NB4 (cell line): ENCODE data around the gene GUF1.

Experiments used
- DNase-seq: peaks from one replicate; pipeline ENCODE4 v3.0.0; 2010; ENCODE audit warnings: low read depth
- H3K4me3 ChIP-seq: one replicate; pipeline ENCODE4 v1.5.1; 2011; ENCODE audit warnings: mild to moderate bottlenecking, low read depth, low read length, moderate library complexity
- MYC ChIP-seq: IDR thresholded peaks from 2 replicates; pipeline ENCODE4 v1.6.1; 2011; ENCODE audit warnings: low read depth, low read length
- POLR2A ChIP-seq: IDR thresholded peaks from 2 replicates; pipeline ENCODE4 v1.6.1; 2011; ENCODE audit warnings: mild to moderate bottlenecking; ENCODE audit not compliant: insufficient read length; ENCODE audit errors: extremely low read depth
- TF ChIP-seq, protein P1 (sequence below): IDR thresholded peaks from 2 replicates; pipeline ENCODE4 v1.6.1; 2011; ENCODE audit warnings: low read depth, low read length
- TF ChIP-seq, protein P2 (sequence below): IDR thresholded peaks from one replicate; pipeline ENCODE4 v1.5.1; 2012; ENCODE audit warnings: low read depth, low read length

Gene GUF1

DNA sequence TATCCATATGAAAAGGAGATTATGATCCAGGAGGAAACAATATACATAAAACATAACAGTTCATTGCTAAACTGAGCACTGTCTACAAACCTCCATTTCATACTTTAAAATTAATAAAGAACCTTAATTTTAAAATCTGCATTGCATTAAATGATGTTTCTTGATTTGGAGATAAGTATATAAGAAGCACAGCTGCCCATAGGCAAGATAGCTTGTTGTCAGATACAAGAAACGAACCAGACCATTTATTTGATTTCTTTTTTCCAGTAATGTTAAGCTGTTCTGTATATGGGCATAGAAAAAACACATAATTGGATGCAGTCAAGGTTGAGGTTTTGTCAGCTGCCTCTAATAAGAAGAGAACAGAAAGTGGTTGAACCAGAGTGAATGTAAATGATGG, 6.4 kb downstream of the GUF1 start:
- TF ChIP-seq POLR2A = no peak
- TF ChIP-seq, protein P1, sequence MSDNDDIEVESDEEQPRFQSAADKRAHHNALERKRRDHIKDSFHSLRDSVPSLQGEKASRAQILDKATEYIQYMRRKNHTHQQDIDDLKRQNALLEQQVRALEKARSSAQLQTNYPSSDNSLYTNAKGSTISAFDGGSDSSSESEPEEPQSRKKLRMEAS = no peak
- TF ChIP-seq, protein P2, sequence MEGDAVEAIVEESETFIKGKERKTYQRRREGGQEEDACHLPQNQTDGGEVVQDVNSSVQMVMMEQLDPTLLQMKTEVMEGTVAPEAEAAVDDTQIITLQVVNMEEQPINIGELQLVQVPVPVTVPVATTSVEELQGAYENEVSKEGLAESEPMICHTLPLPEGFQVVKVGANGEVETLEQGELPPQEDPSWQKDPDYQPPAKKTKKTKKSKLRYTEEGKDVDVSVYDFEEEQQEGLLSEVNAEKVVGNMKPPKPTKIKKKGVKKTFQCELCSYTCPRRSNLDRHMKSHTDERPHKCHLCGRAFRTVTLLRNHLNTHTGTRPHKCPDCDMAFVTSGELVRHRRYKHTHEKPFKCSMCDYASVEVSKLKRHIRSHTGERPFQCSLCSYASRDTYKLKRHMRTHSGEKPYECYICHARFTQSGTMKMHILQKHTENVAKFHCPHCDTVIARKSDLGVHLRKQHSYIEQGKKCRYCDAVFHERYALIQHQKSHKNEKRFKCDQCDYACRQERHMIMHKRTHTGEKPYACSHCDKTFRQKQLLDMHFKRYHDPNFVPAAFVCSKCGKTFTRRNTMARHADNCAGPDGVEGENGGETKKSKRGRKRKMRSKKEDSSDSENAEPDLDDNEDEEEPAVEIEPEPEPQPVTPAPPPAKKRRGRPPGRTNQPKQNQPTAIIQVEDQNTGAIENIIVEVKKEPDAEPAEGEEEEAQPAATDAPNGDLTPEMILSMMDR = no peak
- no peak for TF ChIP-seq MYC
- no peak for DNase-seq
- no peak overlapping the region for H3K4me3 ChIP-seq

DNA sequence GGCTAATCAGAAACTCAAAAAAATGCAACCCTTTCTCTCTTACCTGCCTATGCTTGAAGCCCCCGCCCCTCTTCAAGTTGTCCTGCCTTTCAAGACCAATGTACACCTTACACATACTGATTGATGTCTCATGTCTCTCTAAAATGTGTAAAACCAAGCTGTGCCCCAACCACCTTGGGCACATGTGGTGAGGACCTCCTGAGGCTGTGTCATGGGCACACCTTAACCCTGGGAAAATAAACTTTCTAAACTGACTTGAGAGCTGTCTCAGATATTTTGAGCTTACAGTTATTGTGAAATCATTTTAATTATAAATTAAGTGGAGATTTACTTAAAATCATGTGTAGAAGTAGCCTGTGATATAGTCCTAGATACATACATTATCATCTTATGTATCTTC, 22.2 kb downstream of the GUF1 start:
- no peak overlapping the region for H3K4me3 ChIP-seq
- DNase-seq = no peak
- TF ChIP-seq, protein P2 = no peak
- TF ChIP-seq, protein P1 = no peak
- no peak for TF ChIP-seq POLR2A
- TF ChIP-seq MYC = no peak

DNA sequence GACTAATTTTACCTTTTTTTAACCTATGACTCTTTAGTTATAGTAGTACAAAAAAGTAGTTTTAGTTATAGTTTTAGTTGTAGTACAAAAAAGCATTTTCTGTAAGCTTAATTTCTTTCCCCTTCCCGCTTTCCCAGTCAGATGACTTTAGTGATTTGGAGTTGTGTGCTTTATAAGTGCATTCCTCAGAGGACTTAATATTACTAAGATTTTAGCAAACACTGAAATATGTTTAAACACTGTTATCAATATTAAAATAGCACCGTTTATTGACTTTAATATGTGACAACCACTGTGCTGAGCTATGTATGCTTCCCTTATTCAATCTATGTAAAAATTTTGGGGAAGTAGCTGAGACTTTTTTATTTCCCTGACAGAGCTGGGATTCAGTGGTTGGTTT, 22.8 kb downstream of the GUF1 start:
- no peak for DNase-seq
- no peak overlapping the region for H3K4me3 ChIP-seq
- TF ChIP-seq, protein P2 = no peak
- TF ChIP-seq POLR2A (no peak), MYC (no peak)
- TF ChIP-seq, protein P1 = no peak

DNA sequence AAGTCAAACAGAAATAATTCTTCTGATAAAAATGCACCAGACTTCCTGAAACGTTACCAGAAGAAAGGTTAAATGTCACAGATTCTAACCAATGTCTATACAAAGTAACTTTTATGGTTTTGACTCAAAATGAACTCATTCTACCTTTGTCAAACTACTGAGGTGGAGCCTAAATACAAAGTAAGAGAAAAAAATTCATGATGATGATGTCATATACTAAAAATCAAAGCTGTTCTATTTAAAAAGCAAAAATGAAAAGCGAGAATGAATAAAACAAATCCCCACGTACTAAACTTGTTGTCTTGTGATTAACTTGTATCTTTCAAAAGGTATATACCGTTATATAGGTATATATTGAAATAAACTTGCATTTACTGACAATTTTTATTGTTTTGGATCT, 26.5 kb downstream of the GUF1 start:
- no peak overlapping the region for H3K4me3 ChIP-seq
- TF ChIP-seq MYC = no peak
- TF ChIP-seq POLR2A = no peak
- TF ChIP-seq, protein P1 = no peak
- TF ChIP-seq, protein P2 = no peak

DNA sequence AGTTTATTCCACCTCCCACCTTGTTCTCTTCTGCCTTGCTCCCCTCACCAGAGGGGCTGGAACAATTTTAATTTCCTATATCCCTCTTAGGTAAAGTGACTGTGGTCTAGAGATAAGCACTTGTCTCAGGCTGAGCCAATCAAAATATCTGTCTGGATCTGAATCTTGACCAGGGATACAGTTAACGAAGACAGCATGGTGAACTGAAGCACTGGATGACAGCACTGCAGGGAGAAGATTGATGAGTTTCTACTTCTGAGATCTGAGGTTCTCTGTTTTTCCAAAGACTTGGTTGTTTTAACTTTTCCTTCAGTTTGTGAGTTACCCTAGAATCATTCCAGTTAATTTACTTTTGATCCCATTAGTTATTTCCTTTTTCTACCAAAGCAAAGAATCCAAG, 34.9 kb downstream of the GUF1 start:
- no peak for DNase-seq
- H3K4me3 ChIP-seq = no peak overlapping the region
- no peak for TF ChIP-seq MYC
- no peak for TF ChIP-seq POLR2A

More for the DNA sequence above, 26.5 kb downstream of the GUF1 start:
- no peak for DNase-seq

DNA sequence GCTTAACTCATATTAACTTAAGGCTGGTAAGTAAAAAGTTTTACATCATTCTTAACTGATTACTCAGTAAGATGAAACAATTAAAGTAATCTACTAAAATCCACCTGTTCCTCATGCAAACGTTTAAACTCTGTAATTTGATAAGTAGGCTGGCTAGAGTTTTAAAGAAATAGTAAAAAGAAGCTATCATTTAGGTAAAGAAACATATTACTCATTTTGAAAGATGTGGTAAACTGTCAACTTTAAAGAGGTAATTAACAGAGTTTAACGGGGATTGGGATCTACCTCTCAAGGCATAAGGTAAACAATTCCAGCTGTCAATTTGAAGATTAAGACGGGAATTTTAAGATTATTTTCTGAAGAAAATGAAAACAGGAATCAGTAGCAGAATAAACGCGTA, 38.4 kb downstream of the GUF1 start:
- no peak for TF ChIP-seq MYC
- TF ChIP-seq, protein P1 = no peak
- TF ChIP-seq, protein P2 = no peak
- DNase-seq = no peak
- no peak overlapping the region for H3K4me3 ChIP-seq
